GM23338 (cell line): ENCODE measurements around the gene CGB3.
"Not testable (repeated sequence)": the region's sequence is repeated elsewhere in the genome, so short reads cannot be mapped to it uniquely, and the experiment has no call there.

Source experiments
- CREB1 ChIP-seq: fragments of 250-450 bp; sonication (Bioruptor Pico); IDR thresholded peaks from 2 replicates; pipeline ENCODE4 v1.5.0; 2020; ENCODE audit warnings: low read depth, mild to moderate bottlenecking, moderate library complexity
- EZH2phosphoT487 ChIP-seq: fragments of 200-600 bp; sonication (generic); IDR thresholded peaks from one replicate; pipeline ENCODE4 v1.8.1; 2018; ENCODE audit warnings: antibody characterized with exemption; ENCODE audit not compliant: unreplicated experiment
- POLR2AphosphoS5 ChIP-seq: IDR thresholded peaks from 2 replicates; pipeline ENCODE4 v1.6.1; 2016; ENCODE audit warnings: antibody characterized with exemption, low read depth
- ZNF114 ChIP-seq: fragments of 250-450 bp; sonication (Bioruptor Pico); IDR thresholded peaks from 2 replicates; pipeline ENCODE4 v1.5.0; 2020; ENCODE audit warnings: mild to moderate bottlenecking, moderate library complexity
- ZNF331 ChIP-seq: fragments of 250-450 bp; sonication (Bioruptor Pico); IDR thresholded peaks from 2 replicates; pipeline ENCODE4 v1.5.0; 2020; ENCODE audit warnings: low read depth, mild to moderate bottlenecking, moderate library complexity
- TF ChIP-seq, protein P1 (sequence below), 2 experiments: fragments of 200-600 bp in 1 of 2; sonication (generic) in 1 of 2; conservative IDR thresholded peaks; 2 replicates each; pipeline versions ENCODE4 v1.5.1 to v1.6.1; 2016 to 2017; ENCODE audit warnings: antibody characterized with exemption in 2 of 2, low read depth in 2 of 2, mild to moderate bottlenecking in 2 of 2, moderate library complexity in 1 of 2
- TF ChIP-seq, protein P2 (sequence below): IDR thresholded peaks from 2 replicates; pipeline ENCODE4 v1.6.1; 2016; ENCODE audit warnings: antibody characterized with exemption

DNA sequence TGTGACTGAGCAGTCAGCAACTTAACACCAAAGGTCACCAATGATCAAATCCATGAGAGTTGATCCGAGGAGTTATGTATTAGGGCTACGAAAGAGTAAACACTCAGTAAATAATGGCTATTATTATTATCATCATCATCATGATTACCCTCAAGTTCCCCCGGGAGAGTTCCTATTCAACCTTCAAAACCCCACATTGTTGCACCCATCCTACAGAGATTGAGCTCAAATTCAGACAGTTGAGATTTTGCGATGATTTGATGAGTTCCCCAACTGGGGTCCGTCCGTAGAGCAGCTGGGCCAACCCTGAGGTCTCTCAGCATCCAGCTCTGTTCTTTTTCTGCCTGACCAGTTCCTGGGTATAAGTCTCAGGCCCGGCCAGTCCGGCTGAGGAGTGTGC is 14.0 kb upstream of the CGB3 start:
- not testable (repeated sequence) for TF ChIP-seq ZNF114 (CRISPR knock-in tag); POLR2AphosphoS5; EZH2phosphoT487; CREB1; ZNF331 (CRISPR knock-in tag)
- TF ChIP-seq, protein P1, sequence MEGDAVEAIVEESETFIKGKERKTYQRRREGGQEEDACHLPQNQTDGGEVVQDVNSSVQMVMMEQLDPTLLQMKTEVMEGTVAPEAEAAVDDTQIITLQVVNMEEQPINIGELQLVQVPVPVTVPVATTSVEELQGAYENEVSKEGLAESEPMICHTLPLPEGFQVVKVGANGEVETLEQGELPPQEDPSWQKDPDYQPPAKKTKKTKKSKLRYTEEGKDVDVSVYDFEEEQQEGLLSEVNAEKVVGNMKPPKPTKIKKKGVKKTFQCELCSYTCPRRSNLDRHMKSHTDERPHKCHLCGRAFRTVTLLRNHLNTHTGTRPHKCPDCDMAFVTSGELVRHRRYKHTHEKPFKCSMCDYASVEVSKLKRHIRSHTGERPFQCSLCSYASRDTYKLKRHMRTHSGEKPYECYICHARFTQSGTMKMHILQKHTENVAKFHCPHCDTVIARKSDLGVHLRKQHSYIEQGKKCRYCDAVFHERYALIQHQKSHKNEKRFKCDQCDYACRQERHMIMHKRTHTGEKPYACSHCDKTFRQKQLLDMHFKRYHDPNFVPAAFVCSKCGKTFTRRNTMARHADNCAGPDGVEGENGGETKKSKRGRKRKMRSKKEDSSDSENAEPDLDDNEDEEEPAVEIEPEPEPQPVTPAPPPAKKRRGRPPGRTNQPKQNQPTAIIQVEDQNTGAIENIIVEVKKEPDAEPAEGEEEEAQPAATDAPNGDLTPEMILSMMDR (conservative IDR thresholded peaks at IDR 0.05; ENCODE audit: low read depth in 2 of 2): not testable (repeated sequence)
- TF ChIP-seq, protein P2, sequence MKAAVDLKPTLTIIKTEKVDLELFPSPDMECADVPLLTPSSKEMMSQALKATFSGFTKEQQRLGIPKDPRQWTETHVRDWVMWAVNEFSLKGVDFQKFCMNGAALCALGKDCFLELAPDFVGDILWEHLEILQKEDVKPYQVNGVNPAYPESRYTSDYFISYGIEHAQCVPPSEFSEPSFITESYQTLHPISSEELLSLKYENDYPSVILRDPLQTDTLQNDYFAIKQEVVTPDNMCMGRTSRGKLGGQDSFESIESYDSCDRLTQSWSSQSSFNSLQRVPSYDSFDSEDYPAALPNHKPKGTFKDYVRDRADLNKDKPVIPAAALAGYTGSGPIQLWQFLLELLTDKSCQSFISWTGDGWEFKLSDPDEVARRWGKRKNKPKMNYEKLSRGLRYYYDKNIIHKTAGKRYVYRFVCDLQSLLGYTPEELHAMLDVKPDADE: not testable (repeated sequence)
